AG09319 (cell line): ENCODE measurements around the gene PRKCQ.

Experiments
- DNase-seq: peaks from one replicate; pipeline ENCODE4 v3.0.0-alpha.2; 2010; ENCODE audit warnings: low read depth; ENCODE audit errors: extremely low read depth
- CTCF ChIP-seq: IDR thresholded peaks from 2 replicates; pipeline ENCODE4 v1.5.1; 2011; ENCODE audit warnings: low read depth, mild to moderate bottlenecking, inconsistent platforms, low read length, moderate library complexity

The PRKCQ gene

GRCh38 chr10:6569259-6569658 is 10.8 kb downstream of the PRKCQ start:
- no peak for DNase-seq
- TF ChIP-seq CTCF = no peak

GRCh38 chr10:6567884-6568283 is 12.2 kb downstream of the PRKCQ start:
- TF ChIP-seq CTCF = no peak

GRCh38 chr10:6567203-6567703 is 12.8 kb downstream of the PRKCQ start:
- DNase-seq = no peak
- no peak for TF ChIP-seq CTCF

More at GRCh38 chr10:6567884-6568283, 12.2 kb downstream of the PRKCQ start:
- no peak for DNase-seq

- TF ChIP-seq CTCF = no peak
- DNase-seq = no peak
Observed at GRCh38 chr10:6565588-6565987, 14.5 kb downstream of the PRKCQ start.

GRCh38 chr10:6564367-6564766 is 15.7 kb downstream of the PRKCQ start:
- TF ChIP-seq CTCF = no peak
- no peak for DNase-seq

GRCh38 chr10:6563731-6564130 is 16.3 kb downstream of the PRKCQ start:
- no peak for DNase-seq
- TF ChIP-seq CTCF = no peak

GRCh38 chr10:6563075-6563474 is 17.0 kb downstream of the PRKCQ start:
- no peak for TF ChIP-seq CTCF
- no peak for DNase-seq
